ENCODE results near the gene PMS1.
"Not testable (repeated sequence)": the region's sequence is repeated elsewhere in the genome, so short reads cannot be mapped to it uniquely, and the experiment has no call there.

PMS1 gene

DNA sequence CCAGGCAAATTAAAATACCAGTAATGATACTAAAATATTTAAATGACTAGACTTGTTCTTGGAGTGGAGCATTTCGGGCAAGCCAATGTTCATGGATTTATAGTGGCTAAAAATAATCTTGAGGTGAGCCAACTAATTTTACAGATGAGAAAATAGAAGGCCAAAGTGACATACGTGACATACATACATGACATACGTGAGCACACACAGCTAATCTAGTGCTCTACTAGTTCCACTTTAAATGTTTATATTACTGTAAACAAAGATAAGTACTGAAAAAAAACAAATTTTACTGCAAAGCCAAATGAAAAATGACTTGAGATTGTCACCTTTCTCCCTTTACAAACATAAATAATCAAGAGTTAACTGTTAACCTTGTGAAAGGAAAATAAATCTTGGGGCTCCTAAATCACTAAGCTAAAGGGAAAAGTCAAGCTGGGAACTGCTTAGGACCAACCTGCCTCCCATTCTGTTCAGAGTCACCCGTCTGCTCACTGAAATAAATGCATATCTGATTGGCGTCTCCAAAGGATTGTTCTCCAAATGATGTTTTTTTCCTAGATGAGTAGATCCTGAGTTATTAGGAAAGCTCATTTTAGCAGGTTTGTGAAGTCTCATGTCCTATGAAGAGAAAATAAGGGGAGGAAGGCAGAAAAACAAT, 96.7 kb downstream of the PMS1 start:
- no peak overlapping the region for H3K27ac ChIP-seq
- H3K27me3 ChIP-seq: no peaks in the 10 kb centered on the region
- H3K4me2 ChIP-seq: no peak overlapping the region
- no peak overlapping the region for H3K9ac ChIP-seq
- H3K9me3 ChIP-seq (replicated peaks in 1 of 11): peaks cover 0 to 13% (median 0%) of the 10 kb centered on the region in 11 experiments; a peak in 9 of 22 replicates
- TF ChIP-seq Cebpa-rat (IDR thresholded peaks at IDR 0.05): no peak
- H3K4me1 ChIP-seq: peaks cover 4 to 8% (median 7%) of the 10 kb centered on the region in 10 experiments; a peak in 13 of 20 replicates
- no peak overlapping the region for H3K4me3 ChIP-seq
- peaks cover 0 to 38% (median 30%) of the 10 kb centered on the region in 11 experiments; a peak in 19 of 22 replicates for H3K36me3 ChIP-seq
- H4K20me1 ChIP-seq: no peaks in the 10 kb centered on the region

DNA sequence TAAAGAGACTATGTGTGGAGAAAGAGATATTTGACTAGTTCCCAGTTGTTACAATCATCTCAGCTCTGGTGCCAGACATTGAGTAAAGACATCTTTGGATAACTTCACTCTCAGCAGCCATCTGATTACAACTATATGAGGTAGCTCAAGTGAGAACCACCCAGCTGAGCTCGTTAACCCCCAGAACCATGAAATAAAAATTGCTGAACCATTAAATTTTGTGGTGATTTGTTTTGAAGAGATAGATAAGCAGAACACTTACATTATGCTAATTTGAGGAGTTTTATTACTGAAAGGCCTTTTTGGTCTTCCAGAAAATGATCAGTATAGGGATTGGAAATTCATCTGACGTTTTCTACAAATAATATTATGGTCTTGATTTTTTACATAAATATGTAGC, 101.1 kb downstream of the PMS1 start:
- TF ChIP-seq Cebpa-rat (IDR thresholded peaks at IDR 0.05): no peak
- H3K4me1 ChIP-seq: peaks cover 0 to 6% (median 0%) of the 10 kb centered on the region in 10 experiments; a peak in 2 of 20 replicates
- no peaks in the 10 kb centered on the region for H4K20me1 ChIP-seq
- H3K36me3 ChIP-seq: no peaks in the 10 kb centered on the region
- H3K9me3 ChIP-seq (replicated peaks in 1 of 11): peaks cover 0 to 17% (median 4%) of the 10 kb centered on the region in 11 experiments; a peak in 4 of 22 replicates
- H3K27ac ChIP-seq: no peak overlapping the region
- no peak overlapping the region for H3K4me3 ChIP-seq
- H3K9ac ChIP-seq: no peak overlapping the region
- no peaks in the 10 kb centered on the region for H3K27me3 ChIP-seq
- H3K4me2 ChIP-seq: no peak overlapping the region

GRCh38 chr2:189892546-189893294, 108.5 kb downstream of the PMS1 start:
- not testable (repeated sequence) for H4K20me1 ChIP-seq; H3K9me3 ChIP-seq (replicated peaks in 1 of 11); H3K36me3 ChIP-seq; H3K4me1 ChIP-seq; H3K4me3 ChIP-seq; H3K27me3 ChIP-seq; H3K9ac ChIP-seq; H3K27ac ChIP-seq; H3K4me2 ChIP-seq

- no peak overlapping the region for H3K4me2 ChIP-seq
- no peaks in the 10 kb centered on the region for H3K4me1 ChIP-seq
- H3K27me3 ChIP-seq: no peaks in the 10 kb centered on the region
- H3K4me3 ChIP-seq: no peak overlapping the region
- no peak for TF ChIP-seq Cebpa-rat (IDR thresholded peaks at IDR 0.05)
- H3K27ac ChIP-seq: no peak overlapping the region
- H3K9me3 ChIP-seq (replicated peaks in 1 of 11): no peaks in the 10 kb centered on the region; a peak in 2 of 22 replicates
- no peak overlapping the region for H3K9ac ChIP-seq
- H3K36me3 ChIP-seq: no peaks in the 10 kb centered on the region
- no peaks in the 10 kb centered on the region for H4K20me1 ChIP-seq
These were observed 112.6 kb downstream of the PMS1 start for GRCh38 chr2:189896809-189897208.

- Histone ChIP-seq H3K27ac (no peak overlapping the region), H3K4me3 (no peak overlapping the region), H3K27me3 (no peaks in the 10 kb centered on the region), H3K9me3 (replicated peaks in 1 of 11) (no peaks in the 10 kb centered on the region), H3K4me1 (no peaks in the 10 kb centered on the region), H3K36me3 (no peaks in the 10 kb centered on the region), H4K20me1 (no peaks in the 10 kb centered on the region), H3K9ac (no peak overlapping the region), H3K4me2 (no peak overlapping the region)
- no peak for TF ChIP-seq Cebpa-rat (IDR thresholded peaks at IDR 0.05)
These were observed 114.9 kb downstream of the PMS1 start for GRCh38 chr2:189899101-189899500.

DNA sequence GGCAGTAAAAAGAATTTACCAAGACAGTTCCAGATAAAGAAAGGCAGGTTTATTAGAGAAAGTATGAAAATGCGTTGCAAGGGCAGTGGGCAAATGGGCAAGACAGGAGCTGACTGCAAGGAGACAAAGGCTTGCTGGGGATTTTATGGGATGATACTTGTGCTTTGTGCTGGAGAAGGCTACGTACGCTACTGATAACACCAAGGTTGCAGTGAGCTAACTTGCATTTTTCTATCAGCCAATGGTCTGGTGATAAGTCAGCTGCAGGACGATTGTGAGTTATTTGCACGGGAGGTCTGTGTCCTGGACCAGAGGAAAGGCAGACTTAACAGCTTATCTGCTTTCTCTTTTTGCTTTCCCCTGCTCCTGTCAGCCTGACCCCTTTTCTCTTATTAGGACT, 116.5 kb downstream of the PMS1 start:
- Histone ChIP-seq H3K9ac (no peak overlapping the region), H3K27ac (no peak overlapping the region), H3K4me2 (no peak overlapping the region), H3K4me1 (no peaks in the 10 kb centered on the region), H3K36me3 (no peaks in the 10 kb centered on the region), H3K4me3 (no peak overlapping the region), H4K20me1 (no peaks in the 10 kb centered on the region), H3K9me3 (replicated peaks in 1 of 11) (no peaks in the 10 kb centered on the region), H3K27me3 (no peaks in the 10 kb centered on the region)
- no peak for TF ChIP-seq Cebpa-rat (IDR thresholded peaks at IDR 0.05)

- H3K9ac ChIP-seq: no peak overlapping the region
- H3K4me1 ChIP-seq: no peaks in the 10 kb centered on the region
- H3K27me3 ChIP-seq: no peaks in the 10 kb centered on the region
- TF ChIP-seq Cebpa-rat (IDR thresholded peaks at IDR 0.05): no peak
- no peaks in the 10 kb centered on the region for H4K20me1 ChIP-seq
- no peak overlapping the region for H3K4me3 ChIP-seq
- H3K4me2 ChIP-seq: no peak overlapping the region
- no peaks in the 10 kb centered on the region for H3K9me3 ChIP-seq (replicated peaks in 1 of 11)
- no peaks in the 10 kb centered on the region for H3K36me3 ChIP-seq
- H3K27ac ChIP-seq: no peak overlapping the region
These were observed 117.4 kb downstream of the PMS1 start for GRCh38 chr2:189901664-189902063.

DNA sequence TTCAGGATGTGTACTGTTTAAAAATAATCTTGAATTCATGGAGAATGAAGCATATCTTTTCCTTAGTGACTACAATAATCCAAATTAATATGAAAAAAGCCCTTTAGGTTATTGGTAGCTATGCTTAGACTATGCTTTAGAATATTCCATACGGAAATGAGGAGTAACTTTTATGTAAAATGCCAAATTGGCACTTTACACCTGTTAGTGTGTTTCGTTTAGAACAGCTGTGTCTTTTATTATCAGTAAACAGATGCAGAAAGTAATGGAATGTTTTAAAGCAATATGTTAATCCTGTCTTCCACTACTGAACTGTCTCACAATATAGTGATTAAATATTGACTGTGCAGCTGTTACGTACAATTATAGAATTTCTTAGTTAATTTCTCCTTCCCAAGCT, 129.6 kb downstream of the PMS1 start:
- H3K27ac ChIP-seq: no peak overlapping the region
- no peak overlapping the region for H3K4me3 ChIP-seq
- no peaks in the 10 kb centered on the region for H3K27me3 ChIP-seq
- no peaks in the 10 kb centered on the region; a peak in 1 of 22 replicates for H3K9me3 ChIP-seq (replicated peaks in 1 of 11)
- no peak overlapping the region for H3K9ac ChIP-seq
- TF ChIP-seq Cebpa-rat (IDR thresholded peaks at IDR 0.05): no peak
- no peaks in the 10 kb centered on the region; a peak in 1 of 20 replicates for H3K4me1 ChIP-seq
- no peaks in the 10 kb centered on the region for H4K20me1 ChIP-seq
- H3K36me3 ChIP-seq: no peaks in the 10 kb centered on the region
- H3K4me2 ChIP-seq: no peak overlapping the region

DNA sequence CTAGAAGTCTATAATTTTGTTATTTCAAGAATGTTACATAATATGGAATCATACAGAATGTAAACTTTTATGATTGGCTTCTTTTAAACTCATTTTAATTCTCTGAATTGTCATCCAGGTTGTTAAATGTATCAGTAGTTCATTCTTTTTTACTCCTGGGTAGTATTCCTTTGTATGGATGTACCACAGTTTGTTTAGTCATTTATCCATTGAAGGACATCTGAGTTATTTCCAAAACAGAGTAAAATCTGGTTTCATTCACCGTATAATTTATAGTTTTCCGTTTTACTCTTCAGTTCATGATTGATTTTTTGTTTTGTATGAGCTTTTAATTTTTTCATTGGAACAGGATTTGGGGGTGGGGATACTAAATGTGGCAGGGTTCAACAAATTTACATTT, 132.4 kb downstream of the PMS1 start:
- Histone ChIP-seq H3K36me3 (no peaks in the 10 kb centered on the region), H4K20me1 (no peaks in the 10 kb centered on the region), H3K4me1 (peaks cover 0 to 4% (median 0%) of the 10 kb centered on the region in 10 experiments; a peak in 1 of 20 replicates), H3K27ac (no peak overlapping the region), H3K9me3 (replicated peaks in 1 of 11) (no peaks in the 10 kb centered on the region; a peak in 1 of 22 replicates), H3K4me3 (no peak overlapping the region), H3K27me3 (no peaks in the 10 kb centered on the region), H3K9ac (no peak overlapping the region), H3K4me2 (no peak overlapping the region)
- TF ChIP-seq Cebpa-rat (IDR thresholded peaks at IDR 0.05): no peak
